ENCODE data around the gene FBLN2.
A peak's percentile ranks its signal among the peaks of the same experiment; 100 is the strongest.

Gene FBLN2

DNA sequence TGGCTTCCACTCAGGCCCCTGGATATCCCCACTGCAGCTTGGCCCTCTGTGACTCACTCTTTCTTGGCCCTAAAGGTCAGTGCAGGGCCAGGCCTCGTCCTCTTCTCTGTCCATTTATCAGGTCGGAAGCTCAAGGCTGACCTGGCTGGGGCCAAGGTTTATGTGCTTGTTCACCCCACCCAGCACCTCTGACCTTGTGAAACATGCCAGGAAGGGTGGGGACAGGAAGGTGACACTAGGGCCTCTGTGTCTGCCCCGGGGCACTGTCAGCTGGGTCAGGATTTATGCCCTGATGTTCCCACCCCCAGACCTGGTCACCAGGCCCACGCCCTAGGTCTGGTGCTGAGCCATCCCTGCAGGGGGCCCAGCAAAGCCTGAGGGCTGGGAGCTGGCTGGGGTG lies 103.8 kb downstream of the FBLN2 start:
- no peak for DNase-seq

DNA sequence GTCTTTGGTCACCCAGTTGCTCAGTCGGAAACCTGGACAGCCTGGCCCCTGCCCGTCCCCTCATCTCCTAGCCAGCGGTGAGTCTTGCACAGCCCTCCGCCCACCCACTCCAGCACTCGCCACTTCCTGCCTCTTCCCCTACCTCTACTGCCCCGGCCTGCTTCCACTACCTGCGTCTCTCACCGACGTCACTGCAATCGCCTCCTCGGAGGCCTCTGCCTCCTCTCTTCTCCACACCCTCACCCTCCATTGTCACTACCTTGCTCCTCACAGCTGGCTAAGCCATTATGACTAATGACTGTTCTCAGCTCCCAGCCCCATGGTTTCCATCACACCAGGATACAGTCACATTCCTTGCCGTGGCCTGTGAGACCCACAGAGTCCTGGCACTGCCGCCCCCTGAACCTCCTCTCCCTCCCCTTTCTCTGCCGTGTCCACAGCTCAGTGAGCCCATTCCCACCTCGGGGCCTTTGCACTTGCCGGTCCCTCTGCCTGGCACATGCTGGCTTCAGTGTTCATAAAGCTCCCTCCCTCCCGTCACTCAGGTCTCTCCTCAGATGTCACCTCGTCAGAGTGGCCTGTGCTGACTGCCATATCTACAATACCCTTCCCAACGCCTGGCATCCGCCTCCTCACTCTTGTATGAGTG lies 104.8 kb downstream of the FBLN2 start:
- DNase-seq: no peak

DNA sequence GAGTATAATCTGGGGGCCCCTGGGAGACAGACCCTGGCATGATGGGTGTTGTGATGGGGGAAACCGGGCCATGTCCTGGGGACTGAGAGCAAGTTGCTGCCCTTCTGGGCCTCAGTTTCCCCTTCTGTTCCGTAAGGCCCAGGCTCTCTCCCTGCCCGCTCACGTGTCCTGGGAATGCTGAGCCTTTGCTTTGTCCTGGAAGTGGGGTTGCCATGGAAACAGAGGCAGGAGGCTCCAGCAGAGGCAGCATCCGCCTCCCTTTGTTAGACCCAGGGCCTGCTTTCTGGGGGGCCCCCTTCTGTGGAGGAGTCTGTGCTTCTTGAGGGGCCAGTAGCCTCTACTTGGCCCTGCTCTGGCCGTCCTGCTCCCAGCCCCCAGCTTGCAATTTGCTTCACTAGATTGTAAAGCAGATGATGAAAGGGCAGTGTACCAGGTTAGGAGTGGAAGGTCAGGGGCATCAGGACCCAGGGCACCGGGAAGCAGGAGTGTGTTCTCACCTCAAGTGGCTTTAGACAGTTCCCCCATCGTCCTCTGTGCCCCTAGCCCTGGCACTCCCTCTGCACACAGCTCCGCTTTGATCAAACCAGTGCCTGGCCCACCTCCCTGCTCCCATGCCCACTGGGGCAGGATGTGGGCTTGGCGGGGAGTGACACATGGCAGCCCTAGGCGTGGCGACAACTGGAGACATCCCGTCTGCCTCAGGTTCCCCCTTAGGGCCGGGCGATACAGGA lies 105.6 kb downstream of the FBLN2 start:
- DNase-seq: peak; percentile 57

DNA sequence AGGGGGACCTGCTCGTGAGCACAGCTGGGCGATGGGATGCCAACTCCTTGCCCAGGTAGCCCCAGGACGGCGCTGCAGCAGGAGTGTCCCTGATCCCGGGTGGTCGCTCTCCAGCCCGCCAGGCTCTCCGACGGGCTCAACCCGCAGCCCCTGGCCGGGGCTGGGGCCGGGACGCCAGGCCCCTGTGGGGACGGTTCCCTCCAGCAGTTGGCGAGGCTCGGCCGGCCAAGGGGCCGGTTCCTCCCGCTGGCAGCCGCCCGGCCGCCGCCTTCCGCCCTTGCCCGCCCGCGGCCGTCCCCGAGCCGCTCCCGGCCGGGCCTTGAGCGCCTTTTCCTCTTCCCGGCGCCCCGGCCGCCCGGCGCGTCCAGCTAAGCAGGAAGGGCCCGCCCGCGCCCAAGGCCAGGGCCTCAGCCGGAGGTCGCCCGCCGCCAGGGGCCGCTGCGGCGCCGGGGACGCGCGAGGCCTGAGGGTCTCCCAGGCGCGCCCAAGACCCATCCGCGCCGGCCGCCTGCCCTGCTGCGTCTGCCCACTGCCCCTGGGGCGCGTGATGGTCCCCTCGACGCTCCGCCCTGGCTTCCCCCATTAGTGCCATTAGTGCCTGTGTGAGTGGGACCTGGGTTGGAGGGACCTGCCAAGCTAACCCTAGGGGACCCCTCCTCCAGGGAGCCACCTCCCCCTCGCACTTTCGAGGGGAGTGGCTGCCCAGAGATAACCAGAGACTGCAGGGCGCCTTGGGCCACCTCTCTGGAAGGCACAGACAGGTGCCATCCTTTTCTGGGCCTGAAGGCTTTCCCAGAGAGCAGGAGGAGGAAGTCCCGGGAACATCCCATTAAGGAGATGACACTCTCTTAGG lies 106.4 kb downstream of the FBLN2 start:
- peak; percentile 89 for DNase-seq

DNA sequence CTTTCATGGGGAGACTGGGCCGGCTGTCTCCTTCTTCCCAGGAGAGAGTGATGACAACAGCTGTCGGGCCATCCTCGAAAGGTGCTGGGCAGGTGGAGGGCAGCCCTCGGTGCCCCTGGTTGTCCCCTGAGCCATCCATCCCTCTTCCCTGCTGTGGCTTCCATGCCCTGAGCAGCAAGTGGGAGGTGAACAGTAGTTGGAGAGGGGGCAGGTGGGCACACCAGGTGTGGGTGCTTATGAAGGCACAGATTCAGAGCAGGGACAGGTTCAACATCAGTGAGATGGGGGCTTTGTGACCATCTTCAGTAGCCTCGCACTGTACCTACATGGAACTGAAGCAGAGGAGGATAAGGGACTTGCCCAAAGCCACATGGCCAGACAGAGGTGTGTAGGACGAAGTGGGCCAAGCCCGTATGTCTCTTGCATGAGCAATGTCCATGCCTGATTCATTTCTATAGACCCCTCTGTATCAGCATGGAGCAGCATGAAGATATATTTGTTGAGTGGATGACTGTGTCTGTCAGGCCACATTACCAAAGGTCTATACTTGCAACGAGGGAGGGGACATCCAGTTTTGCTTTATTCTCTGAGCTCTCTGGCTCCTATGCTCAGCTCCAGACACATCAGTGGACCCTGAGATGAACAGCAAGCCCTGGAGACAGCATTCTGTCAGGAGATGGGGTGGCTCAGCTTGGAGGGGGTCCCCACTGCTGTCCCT lies 107.8 kb downstream of the FBLN2 start:
- DNase-seq: no peak

DNA sequence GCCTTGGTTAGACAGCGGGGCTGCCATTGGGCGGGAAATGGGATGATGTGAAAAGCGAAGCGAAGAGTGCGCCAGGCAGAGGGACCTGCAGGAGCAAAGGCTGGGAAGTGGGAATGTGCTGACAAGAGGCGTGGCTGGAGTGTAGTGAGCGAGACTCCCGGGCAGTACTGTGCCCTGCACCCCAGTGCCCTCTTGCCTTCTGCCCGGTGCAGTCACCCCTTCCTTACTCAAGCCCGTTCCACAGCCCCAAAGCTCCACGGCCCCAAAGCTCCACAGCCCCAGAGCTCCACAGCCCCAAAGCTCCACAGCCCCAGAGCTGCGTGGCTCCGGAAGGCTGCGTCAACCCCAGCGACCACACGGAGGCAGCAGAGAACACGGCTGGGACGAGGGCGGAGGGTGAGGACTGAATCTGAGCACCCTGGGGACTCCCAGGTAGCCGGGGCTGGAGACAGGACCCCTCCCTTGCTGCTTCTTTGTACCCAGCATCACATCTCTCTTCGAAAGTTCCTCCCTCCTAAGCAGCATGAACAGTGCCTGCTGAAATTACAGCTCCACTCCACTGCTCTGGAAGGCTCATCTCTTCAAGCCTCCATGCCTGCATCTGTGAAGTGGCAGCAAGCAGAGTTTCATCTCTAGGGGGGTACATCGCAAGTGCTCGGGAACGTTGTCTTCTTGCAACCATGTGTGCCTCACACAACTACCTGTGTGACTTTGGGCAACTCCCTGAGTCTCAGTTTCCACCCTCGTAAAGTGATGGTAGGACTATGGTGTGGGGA lies 108.9 kb downstream of the FBLN2 start:
- DNase-seq: peak; percentile 87

DNA sequence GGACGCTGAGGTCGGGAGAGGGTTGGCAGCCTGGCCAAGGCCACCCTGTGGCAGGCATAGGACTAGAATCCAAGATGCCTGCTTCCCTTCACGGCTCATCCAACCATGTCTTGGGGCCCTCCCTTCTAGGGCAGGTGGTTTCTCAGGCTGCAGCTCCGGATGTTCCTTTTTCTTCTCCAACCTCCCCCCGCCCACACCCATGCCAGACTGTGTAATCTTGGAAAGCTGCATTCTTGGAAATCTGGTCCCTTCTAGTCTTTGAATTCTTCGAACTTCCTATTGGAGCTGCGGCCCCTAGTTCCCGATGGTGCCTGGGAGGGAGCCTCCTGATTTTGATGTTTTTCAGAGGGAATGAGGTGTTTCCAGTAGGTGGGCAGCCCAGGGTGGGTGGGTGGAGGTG lies 109.8 kb downstream of the FBLN2 start:
- no peak for DNase-seq

DNA sequence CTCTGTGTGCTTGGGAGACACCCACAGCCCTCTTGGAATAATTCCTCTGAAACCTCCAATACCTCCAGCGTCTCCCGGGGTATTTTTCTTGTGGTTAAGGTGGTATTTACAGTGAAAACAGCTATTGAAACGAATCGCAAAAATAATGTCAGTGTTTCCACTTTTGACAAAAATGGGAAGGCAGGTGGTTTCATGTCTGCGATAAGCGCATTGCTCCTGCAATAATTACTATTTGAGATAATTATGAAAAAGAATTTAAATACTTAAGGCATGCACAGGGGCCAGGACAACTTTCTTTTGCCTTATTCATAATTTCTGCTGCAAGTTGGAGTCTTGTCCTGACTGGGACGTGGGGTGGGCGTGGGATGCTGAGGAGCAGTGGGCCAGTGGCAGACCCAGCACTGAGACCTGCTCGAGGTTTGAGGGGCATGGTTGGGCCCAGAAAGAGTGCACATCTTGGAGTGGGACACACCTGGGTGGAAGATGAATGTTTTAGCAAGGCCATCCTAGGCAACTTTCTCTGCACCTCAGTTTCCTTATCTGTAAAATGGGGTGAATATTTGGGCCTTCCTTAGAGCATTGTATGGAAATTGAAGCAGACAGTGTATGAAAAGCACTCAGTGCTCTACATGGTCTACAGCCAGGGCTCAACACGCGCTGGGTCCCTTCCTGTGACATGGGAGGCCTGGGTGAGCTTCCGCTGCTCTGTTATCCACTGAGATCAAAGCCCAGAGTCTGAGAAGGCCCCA lies 110.5 kb downstream of the FBLN2 start:
- no peak for DNase-seq

DNA sequence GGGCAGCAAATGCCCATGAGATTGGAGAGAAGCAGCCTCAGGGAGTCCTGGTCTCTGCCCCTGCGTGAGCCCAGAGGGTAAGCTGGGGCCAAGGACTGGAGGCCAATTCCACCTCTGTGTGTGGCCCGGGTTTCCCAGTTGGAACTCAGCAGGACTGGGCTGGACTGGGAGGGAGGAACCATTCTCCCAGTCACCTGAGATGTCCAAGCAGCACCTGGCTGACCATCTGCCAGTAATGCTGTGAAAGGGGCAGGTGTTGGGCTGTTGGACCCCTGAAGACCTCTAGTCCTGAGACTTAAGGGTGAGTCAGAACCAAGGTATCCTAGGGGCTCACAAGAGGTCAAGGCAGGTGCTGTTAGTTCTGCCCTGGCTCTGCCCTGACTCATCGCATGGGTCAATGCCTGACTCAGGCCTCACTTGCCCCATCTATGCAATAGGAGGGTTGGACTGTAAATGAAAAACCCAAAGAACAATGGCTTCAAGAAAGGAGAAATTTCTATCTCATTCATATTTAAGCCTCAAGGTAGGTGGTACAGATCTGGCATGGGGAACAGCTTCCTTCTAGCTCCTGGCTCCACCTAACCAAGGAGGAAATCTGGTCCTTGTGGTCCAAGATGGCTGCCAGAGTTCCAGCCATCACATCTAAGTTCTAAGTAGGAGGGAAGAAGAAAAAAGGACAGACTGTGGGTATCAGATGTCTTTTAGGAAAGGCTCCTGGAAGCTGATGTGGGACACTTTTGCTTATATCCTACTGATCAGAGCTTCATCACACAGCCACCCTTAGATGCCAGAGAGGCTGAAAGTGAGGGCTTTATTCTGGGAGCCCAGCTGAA lies 111.3 kb downstream of the FBLN2 start:
- DNase-seq: no peak

DNA sequence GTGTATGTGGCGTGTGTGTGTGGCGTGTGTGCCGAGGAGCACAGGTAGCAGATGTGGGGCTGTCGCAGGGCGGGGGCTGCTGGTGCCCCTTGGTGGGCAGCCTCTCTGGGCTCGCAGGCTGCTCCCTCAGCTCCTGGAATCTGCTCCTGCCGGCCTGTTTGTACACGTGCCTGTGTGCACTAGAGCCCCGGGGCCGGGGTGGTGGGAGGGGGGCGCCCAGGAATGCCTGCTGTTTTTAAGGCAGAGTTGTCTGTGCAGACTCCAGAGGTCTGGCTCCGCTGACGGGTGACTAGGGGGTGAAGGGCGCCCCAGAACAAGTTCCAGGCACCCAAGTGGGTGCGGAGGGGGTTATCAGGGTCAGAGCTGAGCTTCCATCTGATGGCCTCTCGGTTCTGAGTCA lies 112.2 kb downstream of the FBLN2 start:
- peak; percentile 18 for DNase-seq

DNA sequence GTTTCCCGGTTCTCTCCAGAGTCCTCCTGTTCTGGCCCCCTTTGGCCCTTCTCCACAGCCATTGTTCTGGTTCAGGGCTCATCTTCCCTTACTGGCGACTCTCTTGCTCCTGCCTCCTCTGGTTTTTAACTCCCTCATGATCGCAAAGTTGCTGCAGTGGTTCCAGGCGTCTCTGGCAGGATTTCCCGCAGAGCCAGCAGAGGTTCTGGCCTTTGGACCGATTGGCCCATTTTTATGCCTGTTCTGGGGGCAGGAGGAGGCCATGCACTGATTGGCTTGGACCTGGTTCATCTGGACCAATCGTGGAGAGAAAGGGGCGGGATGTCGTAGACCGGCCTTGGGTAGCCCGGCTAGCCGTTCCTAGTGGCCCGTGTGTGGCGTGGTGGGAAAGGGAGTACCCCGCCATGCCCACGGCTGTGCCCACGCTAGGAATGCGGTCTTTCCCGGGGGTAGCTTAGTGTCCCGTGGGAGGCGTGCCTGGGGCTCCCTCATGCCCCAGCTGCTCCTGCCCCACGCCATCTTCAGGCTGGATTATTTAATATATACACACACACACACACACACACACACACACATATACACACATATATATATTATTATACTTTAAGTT lies 113.4 kb downstream of the FBLN2 start:
- DNase-seq: no peak

DNA sequence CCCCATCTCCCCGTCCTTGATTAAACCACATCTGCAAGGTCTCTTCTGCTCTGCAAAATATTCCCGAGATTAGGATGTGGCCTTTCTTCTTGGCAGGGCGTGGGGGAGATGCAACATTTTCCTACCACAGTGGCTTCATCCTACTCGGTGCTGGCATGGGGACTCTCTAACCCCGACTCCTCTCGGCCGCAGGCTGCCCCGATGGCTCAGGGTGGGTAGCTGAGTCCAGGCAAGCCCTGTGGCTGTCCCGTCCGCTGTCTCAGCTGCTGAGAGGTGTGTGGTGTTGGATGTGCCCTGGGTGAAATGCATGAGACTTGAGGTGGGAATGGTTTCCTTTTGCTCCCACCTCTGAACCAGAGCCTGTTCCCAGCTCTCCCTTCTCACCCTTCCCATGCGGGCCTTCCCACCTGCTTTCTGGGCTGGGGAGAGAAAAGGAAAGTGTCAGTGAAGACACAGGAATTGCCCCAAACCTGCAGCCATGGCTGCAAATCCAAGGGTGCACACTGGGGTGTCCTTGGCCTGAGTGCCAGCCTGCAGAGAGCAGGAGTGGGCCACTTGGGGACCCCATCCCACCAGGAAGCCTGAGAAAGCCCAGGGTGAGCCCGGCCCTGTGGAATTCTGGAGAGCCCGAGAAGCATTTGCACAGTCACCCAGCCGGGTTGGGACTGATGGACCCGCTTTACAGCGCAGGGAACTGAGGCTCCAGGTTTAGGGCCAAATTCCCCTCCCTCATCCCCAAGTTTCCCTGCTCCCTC lies 115.0 kb downstream of the FBLN2 start:
- no peak for DNase-seq

DNA sequence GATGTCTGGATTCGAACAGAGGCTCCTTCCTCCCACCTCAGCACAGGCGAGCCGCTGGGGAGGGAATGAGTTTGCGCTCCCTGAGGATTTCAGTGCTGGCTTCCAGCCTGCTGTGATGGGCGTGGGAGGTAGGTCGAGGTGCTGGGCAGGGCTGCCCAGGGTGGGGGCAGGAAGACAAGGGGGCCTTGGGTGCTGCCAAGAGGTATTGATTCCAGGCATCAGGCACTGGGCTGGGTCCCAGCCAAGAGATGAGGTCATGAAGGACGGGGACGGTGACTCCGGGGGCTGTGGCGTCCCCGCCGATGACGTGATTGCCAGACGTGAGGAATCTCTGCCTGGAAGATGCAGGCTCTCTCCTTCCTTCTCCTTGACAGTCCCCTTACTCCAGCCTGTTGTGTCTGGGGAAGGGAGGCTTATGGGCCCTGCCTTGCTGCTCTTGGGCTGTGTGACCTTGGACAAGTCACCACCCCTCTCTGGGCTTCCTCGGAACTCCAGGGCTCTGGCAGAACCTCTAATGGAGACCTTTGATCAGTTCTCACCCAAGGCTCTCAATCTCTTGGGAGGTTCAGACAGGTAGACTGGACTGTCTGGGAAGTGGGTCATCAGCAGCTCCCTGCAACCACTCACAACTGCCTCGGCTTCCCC lies 116.8 kb downstream of the FBLN2 start:
- DNase-seq: no peak

DNA sequence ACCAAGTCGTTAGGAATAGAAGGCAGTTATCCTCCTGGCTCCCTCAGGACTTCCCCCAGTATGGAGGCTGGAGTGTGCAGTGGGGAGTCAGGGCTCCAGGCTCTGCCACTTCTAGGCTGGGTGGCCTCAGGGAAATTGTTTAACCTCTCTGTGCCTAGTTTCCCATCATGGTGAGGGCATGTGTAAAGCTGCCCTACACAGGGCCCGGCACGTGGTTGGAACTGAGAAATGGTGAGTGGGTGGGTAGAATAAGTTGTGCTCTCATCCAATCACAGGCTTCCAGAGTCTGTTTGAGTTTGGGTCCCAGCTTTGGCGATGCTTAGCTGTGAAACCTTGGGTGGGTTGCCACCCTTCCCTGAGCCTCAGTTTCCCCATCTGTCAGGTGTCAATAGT lies 117.3 kb downstream of the FBLN2 start:
- DNase-seq: no peak

DNA sequence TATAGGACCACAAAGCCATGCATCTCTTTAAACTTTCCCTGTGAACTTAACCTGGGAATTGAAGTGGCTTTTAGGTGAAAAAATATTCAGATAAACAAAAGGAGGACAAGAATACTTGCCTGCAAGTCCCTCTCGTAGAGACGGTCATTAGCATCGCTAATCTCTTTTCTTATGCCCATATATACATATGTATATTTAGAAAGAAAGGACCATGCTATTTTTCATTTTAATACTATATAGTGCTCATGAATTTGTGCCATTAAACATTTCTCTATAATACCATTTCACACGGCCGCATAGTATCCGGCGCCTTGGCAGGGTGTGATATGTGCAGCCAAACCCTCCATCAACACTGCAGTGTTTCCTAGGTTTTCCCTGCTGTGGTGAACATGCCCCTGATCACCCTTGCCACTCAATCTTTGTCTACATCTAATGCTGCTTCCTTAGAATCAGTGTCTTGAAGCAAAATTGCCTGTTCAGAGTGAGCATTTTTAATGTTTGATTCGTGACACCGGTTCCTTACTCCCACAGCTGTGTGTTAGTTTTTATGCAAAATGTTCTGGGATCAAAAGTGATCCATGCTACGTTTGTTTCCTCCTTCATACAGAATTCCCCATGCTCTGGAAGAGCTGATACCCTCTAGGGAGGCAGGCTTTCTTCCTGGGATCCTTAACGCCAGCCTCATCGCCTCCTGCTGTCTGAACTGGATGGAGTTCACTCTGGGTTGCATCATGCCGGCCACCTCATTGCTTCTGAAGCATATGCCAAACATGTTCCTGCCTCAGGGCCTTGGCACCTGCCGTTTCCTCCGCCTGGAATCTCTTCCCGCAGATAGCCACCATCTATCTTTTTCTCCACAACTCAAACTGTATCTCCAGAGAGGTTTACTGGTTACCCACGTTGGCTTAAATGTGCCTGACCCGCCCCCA lies 118.1 kb downstream of the FBLN2 start:
- DNase-seq: no peak

DNA sequence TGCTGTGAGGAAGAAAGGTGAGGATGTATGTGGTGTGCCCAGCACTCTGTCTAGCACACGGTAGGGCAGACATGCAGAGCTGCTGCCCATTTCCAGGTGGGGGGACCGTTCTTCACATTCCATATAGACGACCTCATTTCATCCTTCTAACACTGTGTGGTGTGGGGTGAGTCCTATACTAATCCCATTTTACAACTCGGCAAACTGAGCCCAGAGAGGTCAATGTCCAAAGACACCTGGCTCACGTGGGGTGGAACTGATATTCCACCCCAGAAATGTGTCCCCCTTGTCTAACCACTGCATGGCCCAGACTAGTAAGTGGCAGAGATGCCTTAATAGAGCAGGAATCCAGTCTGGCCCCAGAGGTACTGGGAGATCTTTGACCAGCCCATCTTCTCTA lies 119.2 kb downstream of the FBLN2 start:
- DNase-seq: no peak

DNA sequence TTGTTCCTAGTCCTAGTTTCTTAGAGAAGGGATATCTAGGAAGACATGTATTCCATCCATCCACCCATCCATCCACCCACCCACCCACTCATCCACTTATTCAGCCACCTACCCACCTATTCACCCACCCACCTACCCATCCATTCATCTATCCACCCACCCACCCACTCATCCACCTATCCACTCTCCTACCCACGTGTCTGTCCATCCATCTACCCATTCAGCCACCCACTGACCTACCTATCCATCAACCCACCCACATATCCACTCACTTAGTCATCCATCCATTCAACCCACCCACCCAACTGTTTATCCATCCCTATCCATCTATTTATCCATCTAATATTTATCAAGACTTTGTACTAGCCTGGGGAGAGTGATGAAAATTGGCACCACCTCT lies 120.5 kb downstream of the FBLN2 start:
- DNase-seq: no peak

DNA sequence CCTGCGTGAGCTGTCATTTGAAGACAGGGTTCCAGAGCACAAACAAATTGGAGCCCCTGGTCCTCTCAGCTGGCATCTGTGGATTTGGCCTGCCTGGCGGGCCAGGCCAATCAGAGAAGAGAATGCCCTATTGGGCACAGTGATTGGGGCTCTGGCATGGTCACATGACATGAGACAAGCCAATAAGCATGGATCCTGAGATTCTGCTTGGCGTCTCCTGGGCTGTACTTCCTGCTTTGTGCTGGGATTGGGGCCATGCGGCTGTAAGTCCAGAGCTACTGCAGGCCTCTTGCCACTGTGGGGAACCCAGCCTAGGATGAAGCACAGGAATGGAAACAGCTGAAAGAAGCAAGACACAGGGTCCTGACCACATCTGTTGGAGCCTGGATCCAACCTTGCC lies 121.4 kb downstream of the FBLN2 start:
- no peak for DNase-seq
